Osteoblast (primary cell): Measurements from ENCODE around the gene LAMA5. TPM values are rescaled to one million over a fixed set of nuclear protein-coding genes. Genes with fewer than 3 reads are reported as not detected.

ENCODE experiments used
- DNase-seq: peaks from one replicate; pipeline ENCODE4 v3.0.0; 2011; ENCODE audit warnings: low spot score, mixed read lengths; ENCODE audit not compliant: insufficient read length; ENCODE audit errors: missing footprints
- H2AFZ ChIP-seq: 2 replicates; pipeline ENCODE4 v1.6.0; 2011; ENCODE audit warnings: mild to moderate bottlenecking, low read length
- H3K27ac ChIP-seq: 2 replicates; pipeline ENCODE4 v1.5.1; 2011; ENCODE audit warnings: mild to moderate bottlenecking, low read depth, low read length, moderate library complexity
- H3K27me3 ChIP-seq: 2 replicates; pipeline ENCODE4 v1.6.0; 2012; ENCODE audit warnings: mild to moderate bottlenecking, control low read depth, inconsistent platforms, low read length, moderate library complexity; ENCODE audit not compliant: insufficient read depth
- H3K36me3 ChIP-seq: 2 replicates; pipeline ENCODE4 v1.5.1; 2011; ENCODE audit warnings: mild to moderate bottlenecking, low read length, control low read depth, moderate library complexity; ENCODE audit not compliant: insufficient read depth
- H3K4me1 ChIP-seq: 2 replicates; pipeline ENCODE4 v1.5.1; 2011; ENCODE audit warnings: mild to moderate bottlenecking, low read length, control low read depth, moderate library complexity; ENCODE audit not compliant: insufficient read depth
- H3K4me2 ChIP-seq: 2 replicates; pipeline ENCODE4 v1.6.0; 2011; ENCODE audit warnings: mild to moderate bottlenecking, low read length; ENCODE audit not compliant: insufficient read depth
- H3K4me3 ChIP-seq: fragments of 200-600 bp; sonication (generic); 3 replicates; pipeline ENCODE4 v1.5.1; 2012; ENCODE audit warnings: mild to moderate bottlenecking, low read length, inconsistent platforms; ENCODE audit not compliant: insufficient read depth
- H3K79me2 ChIP-seq: 2 replicates; pipeline ENCODE4 v1.6.0; 2012; ENCODE audit warnings: mild to moderate bottlenecking, low read length, control low read depth, inconsistent platforms; ENCODE audit not compliant: insufficient read depth
- H3K9me3 ChIP-seq: 2 replicates; pipeline ENCODE4 v1.5.1; 2011; ENCODE audit warnings: low read depth, low read length, control low read depth
- H4K20me1 ChIP-seq: 2 replicates; pipeline ENCODE4 v1.6.0; 2012; ENCODE audit warnings: mild to moderate bottlenecking, low read length, control low read depth; ENCODE audit not compliant: insufficient read depth
- total RNA-seq: library from RNA; depleted of rRNA; stranded (reverse); fragments of >200 nt; gene quantifications from 2 replicates; pipeline ENCODE4 v1.2.3, GENCODE V29; 2012
- TF ChIP-seq, protein P1 (sequence below): IDR thresholded peaks from 2 replicates; pipeline ENCODE4 v1.5.1; 2011; ENCODE audit warnings: mild to moderate bottlenecking, low read depth, low read length, moderate library complexity; ENCODE audit errors: extremely low read depth

The LAMA5 gene
- total RNA-seq, 1 donor: 2.2 TPM

GRCh38 chr20:62313021-62313420 lies 54.1 kb downstream of the LAMA5 start:
- H2AFZ ChIP-seq: no peak overlapping the region
- H3K4me1 ChIP-seq: no peaks in the 10 kb centered on the region
- H3K4me3 ChIP-seq: no peak overlapping the region
- no peak overlapping the region for H3K27ac ChIP-seq
- TF ChIP-seq, protein P1, sequence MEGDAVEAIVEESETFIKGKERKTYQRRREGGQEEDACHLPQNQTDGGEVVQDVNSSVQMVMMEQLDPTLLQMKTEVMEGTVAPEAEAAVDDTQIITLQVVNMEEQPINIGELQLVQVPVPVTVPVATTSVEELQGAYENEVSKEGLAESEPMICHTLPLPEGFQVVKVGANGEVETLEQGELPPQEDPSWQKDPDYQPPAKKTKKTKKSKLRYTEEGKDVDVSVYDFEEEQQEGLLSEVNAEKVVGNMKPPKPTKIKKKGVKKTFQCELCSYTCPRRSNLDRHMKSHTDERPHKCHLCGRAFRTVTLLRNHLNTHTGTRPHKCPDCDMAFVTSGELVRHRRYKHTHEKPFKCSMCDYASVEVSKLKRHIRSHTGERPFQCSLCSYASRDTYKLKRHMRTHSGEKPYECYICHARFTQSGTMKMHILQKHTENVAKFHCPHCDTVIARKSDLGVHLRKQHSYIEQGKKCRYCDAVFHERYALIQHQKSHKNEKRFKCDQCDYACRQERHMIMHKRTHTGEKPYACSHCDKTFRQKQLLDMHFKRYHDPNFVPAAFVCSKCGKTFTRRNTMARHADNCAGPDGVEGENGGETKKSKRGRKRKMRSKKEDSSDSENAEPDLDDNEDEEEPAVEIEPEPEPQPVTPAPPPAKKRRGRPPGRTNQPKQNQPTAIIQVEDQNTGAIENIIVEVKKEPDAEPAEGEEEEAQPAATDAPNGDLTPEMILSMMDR: no peak
- no peak overlapping the region for H3K4me2 ChIP-seq
- H3K27me3 ChIP-seq: no peaks in the 10 kb centered on the region
- peaks cover 7% of the 10 kb centered on the region for H4K20me1 ChIP-seq
- no peak for DNase-seq
- peaks cover 13% of the 10 kb centered on the region for H3K36me3 ChIP-seq
- H3K79me2 ChIP-seq: peaks cover under 1% of the 10 kb centered on the region
- no peaks in the 10 kb centered on the region for H3K9me3 ChIP-seq

DNA sequence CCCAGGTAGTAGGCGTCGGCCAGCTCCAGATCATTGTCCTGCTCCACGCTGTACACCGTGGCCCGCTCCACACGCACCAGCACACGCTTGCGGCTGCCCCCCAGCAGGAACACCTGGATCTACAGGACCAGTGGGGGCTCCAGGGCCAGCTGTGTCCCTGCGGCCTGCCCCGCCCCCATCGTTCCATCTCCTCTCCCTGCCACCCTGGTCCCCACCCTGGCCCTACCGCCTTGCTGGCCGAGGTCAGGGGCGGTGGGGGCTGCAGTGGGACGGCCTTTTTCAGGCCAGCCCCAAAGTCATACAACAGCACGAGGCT lies 54.5 kb downstream of the LAMA5 start:
- Histone ChIP-seq H3K36me3 (peaks cover 17% of the 10 kb centered on the region), H3K9me3 (no peaks in the 10 kb centered on the region)

GRCh38 chr20:62311832-62312661 lies 55.1 kb downstream of the LAMA5 start:
- Histone ChIP-seq H3K4me1 (no peaks in the 10 kb centered on the region), H3K9me3 (no peaks in the 10 kb centered on the region), H3K79me2 (peaks cover 11% of the 10 kb centered on the region), H3K36me3 (peaks cover 21% of the 10 kb centered on the region), H2AFZ (no peak overlapping the region), H3K4me2 (no peak overlapping the region), H3K27ac (no peak overlapping the region), H4K20me1 (peaks cover 13% of the 10 kb centered on the region), H3K4me3 (no peak overlapping the region), H3K27me3 (no peaks in the 10 kb centered on the region)
- TF ChIP-seq, protein P1: no peak
- DNase-seq: no peak

More for the DNA sequence above, 54.5 kb downstream of the LAMA5 start:
- H3K27ac ChIP-seq: no peak overlapping the region
- H4K20me1 ChIP-seq: peaks cover 11% of the 10 kb centered on the region
- H3K79me2 ChIP-seq: peaks cover 5% of the 10 kb centered on the region
- H3K4me1 ChIP-seq: no peaks in the 10 kb centered on the region
- no peaks in the 10 kb centered on the region for H3K27me3 ChIP-seq
- H2AFZ ChIP-seq: no peak overlapping the region
- DNase-seq: peak; percentile 85
- H3K4me3 ChIP-seq: no peak overlapping the region
- TF ChIP-seq, protein P1: no peak
- no peak overlapping the region for H3K4me2 ChIP-seq

DNA sequence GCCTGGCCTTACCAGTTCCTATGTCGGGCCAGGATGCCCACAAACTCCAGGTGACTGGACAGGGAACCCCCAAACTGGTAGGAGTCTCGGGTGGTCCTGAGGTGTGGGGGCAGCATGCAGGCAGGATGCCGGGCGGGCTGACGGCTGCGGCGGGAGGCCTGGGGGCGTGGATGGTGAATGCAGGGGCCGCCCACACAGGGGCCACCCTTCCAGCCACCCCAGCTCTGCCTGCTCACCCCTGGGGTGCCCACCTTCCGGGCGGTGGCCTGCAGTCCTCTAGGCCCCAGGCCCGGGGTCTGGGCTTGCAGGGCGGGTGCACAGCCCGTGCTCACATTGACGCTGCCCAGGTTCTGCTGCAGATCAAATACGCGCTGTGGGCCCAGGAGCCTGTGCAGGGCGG lies 56.0 kb downstream of the LAMA5 start:
- H3K27me3 ChIP-seq: no peaks in the 10 kb centered on the region
- no peak overlapping the region for H3K4me3 ChIP-seq
- H3K36me3 ChIP-seq: peaks cover 30% of the 10 kb centered on the region
- H3K4me1 ChIP-seq: no peaks in the 10 kb centered on the region
- H3K9me3 ChIP-seq: no peaks in the 10 kb centered on the region
- H2AFZ ChIP-seq: no peak overlapping the region
- peaks cover 20% of the 10 kb centered on the region for H3K79me2 ChIP-seq
- H3K4me2 ChIP-seq: no peak overlapping the region
- peaks cover 22% of the 10 kb centered on the region for H4K20me1 ChIP-seq
- DNase-seq: no peak
- no peak overlapping the region for H3K27ac ChIP-seq
- TF ChIP-seq, protein P1: no peak
